ENCODE measurements around the gene LRRC36.

GRCh38 chr16:67396159-67397035 lies 69.8 kb downstream of the LRRC36 start:
- TF ChIP-seq CTCF (IDR thresholded peaks at IDR 0.05 in 8 of 11, conservative IDR thresholded peaks at IDR 0.05 in 3 of 11) = no peak
- no peak for TF ChIP-seq POLR2A (IDR thresholded peaks at IDR 0.05)
- TF ChIP-seq POLR2AphosphoS5 (IDR thresholded peaks at IDR 0.05) = peak in 2 of 3 donors; percentile 33 to 48
